Activated CD8-positive, alpha-beta T cell treated with anti-CD3 and anti-CD28 coated beads for 36 hours (primary cell): ENCODE data around the gene KLHL2. TPM values are rescaled to one million over a fixed set of nuclear protein-coding genes. Genes with fewer than 3 reads are reported as not detected.

Experiments
- ATAC-seq: fragments of 200-7000 bp; cut with Tn5 transposase; one replicate; pipeline ENCODE4 v1.10.0; 2021; ENCODE audit warnings: mild to moderate bottlenecking, moderate library complexity
- CTCF ChIA-PET: fragments of 350-600 bp; sonication (Branson Sonifier 250); formaldehyde crosslinking; loops from one replicate; lab custom pipeline; 2021; ENCODE audit warnings: antibody characterized with exemption; lab: Charles Lee
- POLR2A ChIA-PET: fragments of 350-600 bp; sonication (Branson Sonifier 250); formaldehyde crosslinking; loops from one replicate; lab custom pipeline; 2021; ENCODE audit warnings: antibody characterized with exemption; lab: Charles Lee
- DNase-seq: peaks from one replicate; pipeline ENCODE4 v3.0.0-alpha.2; 2020
- H3K27ac Mint-ChIP-seq: one replicate; pipeline ENCODE4 v1.8.0; 2021; ENCODE audit warnings: mild to moderate bottlenecking, mixed read lengths
- H3K27me3 Mint-ChIP-seq: one replicate; pipeline ENCODE4 v1.8.0; 2021; ENCODE audit warnings: mixed read lengths
- H3K36me3 Mint-ChIP-seq: one replicate; pipeline ENCODE4 v1.8.0; 2021; ENCODE audit warnings: low read depth, mixed read lengths
- H3K4me1 Mint-ChIP-seq: one replicate; pipeline ENCODE4 v1.8.0; 2021; ENCODE audit warnings: low read depth, mixed read lengths
- H3K4me3 Mint-ChIP-seq: one replicate; pipeline ENCODE4 v1.8.0; 2021; ENCODE audit warnings: mild to moderate bottlenecking, moderate library complexity, mixed read lengths
- H3K9me3 Mint-ChIP-seq: one replicate; pipeline ENCODE4 v1.8.0; 2021; ENCODE audit warnings: mixed read lengths
- CTCF ChIP-seq: fragments of 200-600 bp; IDR thresholded peaks from one replicate; pipeline ENCODE4 v1.8.0; 2022; ENCODE audit warnings: antibody characterized with exemption, mild to moderate bottlenecking
- intact Hi-C: fragments of 100-400 bp; cut with micrococcal nuclease; formaldehyde crosslinking; loops from one replicate; pipeline ENCODE4 v1.10.0; 2022
- total RNA-seq, 2 experiments: library from RNA; stranded (reverse); gene quantifications; one replicate each; pipeline ENCODE4 v1.2.3, GENCODE V29; 2021

Gene KLHL2
- total RNA-seq, 2 experiments from 2014 or later = 24.5 to 29.4 TPM

GRCh38 chr4:165369522-165369921, 162.2 kb downstream of the KLHL2 start:
- ChIA-PET POLR2A (no interaction called here), CTCF (no interaction called here)
- no peak overlapping the region for H3K27ac Mint-ChIP-seq
- ATAC-seq = no peak
- no peak for TF ChIP-seq CTCF
- no peak for DNase-seq
- no peaks in the 10 kb centered on the region for H3K9me3 Mint-ChIP-seq
- H3K4me1 Mint-ChIP-seq = no peaks in the 10 kb centered on the region
- peaks cover 3% of the 10 kb centered on the region for H3K27me3 Mint-ChIP-seq
- no peaks in the 10 kb centered on the region for H3K36me3 Mint-ChIP-seq
- H3K4me3 Mint-ChIP-seq = no peak overlapping the region
- intact Hi-C loops = no loop called here

GRCh38 chr4:165370530-165370929, 163.2 kb downstream of the KLHL2 start:
- intact Hi-C loops = no loop called here
- DNase-seq (no peak), ATAC-seq (no peak)
- Mint-ChIP-seq H3K27ac (no peak overlapping the region), H3K4me3 (no peak overlapping the region), H3K36me3 (no peaks in the 10 kb centered on the region), H3K4me1 (peaks cover 3% of the 10 kb centered on the region), H3K9me3 (no peaks in the 10 kb centered on the region), H3K27me3 (peaks cover 10% of the 10 kb centered on the region)
- TF ChIP-seq CTCF = no peak
- ChIA-PET POLR2A (interaction anchor here (0.6 kb wide), 1 partner anchor 67 kb away, joined by 3 read pairs; no protein-coding TSS in a partner anchor), CTCF (no interaction called here)

Other genes starting within 250 kb of the KLHL2 start
- 1 to 10 TPM; 1.1 to 1.2 TPM for gene TRIM61, start 229.9 kb upstream of the KLHL2 start, total RNA-seq
- not detected for gene TRIM60, start 175.6 kb upstream of the KLHL2 start, total RNA-seq
- gene TRIM75, start 153.7 kb upstream of the KLHL2 start, total RNA-seq = not detected
- gene TMEM192, start 94.7 kb upstream of the KLHL2 start, total RNA-seq = 10 to 100 TPM in 1 of 2 experiments, 1 to 10 TPM in 1; 7.9 to 10.6 TPM
- 10 to 100 TPM; 42.3 to 43.2 TPM for gene MSMO1, start 120.1 kb downstream of the KLHL2 start, total RNA-seq
- gene CPE, start 171.4 kb downstream of the KLHL2 start, total RNA-seq = not detected